HG03139 (cell line): ENCODE measurements around the gene PIK3AP1.

ENCODE experiments used
- ATAC-seq: cut with Tn5 transposase; IDR thresholded peaks from one replicate; pipeline ENCODE4 v1.9.1; 2021; ENCODE audit not compliant: unreplicated experiment

PIK3AP1 gene

GRCh38 chr10:96675846-96676245, 44.5 kb downstream of the PIK3AP1 start:
- no peak for ATAC-seq

GRCh38 chr10:96673318-96674099, 46.8 kb downstream of the PIK3AP1 start:
- ATAC-seq: peak; percentile 66

GRCh38 chr10:96672481-96673175, 47.7 kb downstream of the PIK3AP1 start:
- no peak for ATAC-seq

- ATAC-seq: no peak
Observed at GRCh38 chr10:96671211-96671890, 49.0 kb downstream of the PIK3AP1 start.

DNA sequence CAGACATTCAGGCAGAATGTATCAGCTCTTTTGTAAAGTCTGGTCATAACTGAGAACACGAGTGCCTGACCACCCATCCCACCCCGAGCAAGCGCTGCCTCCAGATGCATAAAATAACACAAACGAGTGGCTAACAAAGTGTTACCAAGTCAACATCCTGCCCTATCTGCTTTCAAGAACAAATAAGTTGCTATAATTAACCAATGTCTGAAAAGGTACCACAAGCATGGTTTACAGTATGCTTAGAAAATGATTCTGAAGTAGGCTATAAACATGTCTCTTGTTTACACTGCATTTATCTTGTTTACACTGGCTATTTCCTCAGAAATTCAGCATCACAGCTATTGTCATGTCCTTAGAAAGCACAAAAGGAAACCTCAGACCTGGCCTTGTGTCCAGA, 49.5 kb downstream of the PIK3AP1 start:
- no peak for ATAC-seq

- ATAC-seq: no peak
Observed at GRCh38 chr10:96667401-96667800, 52.9 kb downstream of the PIK3AP1 start.

DNA sequence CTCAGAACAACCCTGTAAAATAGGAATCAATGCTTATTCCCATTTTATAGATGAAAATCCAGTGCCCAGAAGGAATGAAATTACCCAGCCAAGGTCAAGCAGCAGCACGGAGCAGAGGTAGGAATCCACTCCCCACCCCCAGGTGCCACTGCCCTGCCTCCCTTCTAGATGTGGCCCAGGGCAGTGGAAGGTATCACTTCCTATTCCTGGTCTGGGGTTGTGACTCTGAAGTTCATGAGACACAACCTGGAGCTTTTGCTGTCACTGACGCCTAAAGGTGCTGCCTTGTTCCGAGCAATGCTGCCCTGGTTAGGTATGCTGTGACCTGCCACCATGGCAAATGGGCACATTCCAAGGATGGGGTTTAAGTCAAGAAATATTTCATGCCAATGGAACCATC, 53.6 kb downstream of the PIK3AP1 start:
- ATAC-seq: no peak

DNA sequence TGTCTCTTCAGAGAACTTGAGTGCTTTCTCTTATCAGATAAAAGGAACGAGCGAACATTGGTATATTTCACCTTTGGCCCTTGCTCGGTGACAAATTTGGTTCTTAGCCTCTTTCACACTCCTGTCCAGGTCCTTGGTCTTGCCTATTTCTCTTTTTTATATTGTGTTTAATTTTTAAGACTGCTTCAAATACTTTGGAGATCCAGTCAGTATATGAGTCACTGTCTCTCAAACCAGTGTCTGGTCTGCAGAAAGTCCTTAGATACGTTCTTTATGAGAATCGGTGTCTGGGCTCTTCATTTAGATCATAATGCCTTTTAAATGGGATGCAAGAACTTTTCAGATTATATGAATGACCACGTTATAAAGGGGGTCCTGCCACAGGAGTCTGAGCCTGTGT, 55.0 kb downstream of the PIK3AP1 start:
- no peak for ATAC-seq

DNA sequence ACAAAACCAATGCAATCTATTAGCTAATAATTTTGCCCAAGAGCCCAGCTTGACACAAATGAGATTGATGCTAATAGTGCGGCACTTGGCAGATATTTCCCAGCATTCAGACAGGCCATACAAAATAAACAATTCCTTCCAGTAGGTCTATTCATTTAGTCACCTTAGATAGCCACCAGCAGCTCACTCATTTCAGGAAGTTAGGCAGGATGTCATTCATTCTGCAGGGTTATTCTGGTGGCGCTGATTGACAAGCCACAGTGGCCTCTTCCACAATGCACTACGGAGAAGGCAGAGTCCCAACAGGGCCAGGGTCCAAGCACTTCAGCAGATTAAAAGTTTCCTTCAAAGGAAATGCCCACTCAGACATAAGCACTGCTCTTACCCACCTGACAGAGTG, 55.8 kb downstream of the PIK3AP1 start:
- no peak for ATAC-seq

- no peak for ATAC-seq
Observed at GRCh38 chr10:96663797-96664196, 56.5 kb downstream of the PIK3AP1 start.

DNA sequence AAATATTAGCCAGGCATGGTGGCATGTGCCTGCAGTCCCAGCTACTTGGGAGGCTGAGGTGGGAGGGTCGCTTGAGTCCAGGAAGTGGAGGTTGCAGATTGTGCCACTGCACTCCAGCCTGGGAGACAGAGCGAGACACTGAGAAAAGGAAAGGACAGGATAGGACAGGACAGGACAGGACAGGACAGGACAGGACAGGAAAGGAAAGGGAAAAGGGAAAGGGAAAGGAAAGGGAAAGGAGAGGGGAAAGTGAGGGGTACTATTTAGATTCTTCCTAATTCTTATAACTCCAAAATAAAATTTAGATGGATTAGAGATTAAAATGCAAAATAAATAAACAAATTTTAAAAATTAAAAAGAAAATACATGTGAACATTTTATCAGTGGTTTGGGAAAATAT, 58.7 kb downstream of the PIK3AP1 start:
- ATAC-seq: no peak

GRCh38 chr10:96660297-96660696, 60.0 kb downstream of the PIK3AP1 start:
- no peak for ATAC-seq

- ATAC-seq: no peak
Observed at GRCh38 chr10:96658844-96659243, 61.5 kb downstream of the PIK3AP1 start.

- ATAC-seq: no peak
Observed at GRCh38 chr10:96657385-96657784, 62.9 kb downstream of the PIK3AP1 start.

DNA sequence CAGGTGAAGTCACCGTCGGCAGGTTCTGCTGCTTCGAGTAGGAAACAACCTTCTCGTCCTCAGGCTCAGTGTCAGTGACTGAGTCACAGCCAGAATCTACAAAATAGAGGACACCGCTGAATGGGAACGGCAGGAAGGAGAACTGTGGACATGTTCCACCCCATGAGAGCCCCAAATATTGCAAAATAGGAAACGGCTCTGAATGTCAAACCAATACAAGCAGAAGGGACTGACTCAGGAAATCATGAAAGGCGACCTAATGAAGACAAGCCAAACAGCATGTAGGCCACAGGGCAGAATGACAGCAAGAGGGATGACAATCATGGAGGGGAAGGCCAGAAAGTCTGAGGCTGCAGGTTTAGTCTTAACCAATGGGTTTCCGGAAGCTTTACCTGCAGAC, 63.5 kb downstream of the PIK3AP1 start:
- no peak for ATAC-seq

- no peak for ATAC-seq
Observed at GRCh38 chr10:96656198-96656577, 64.1 kb downstream of the PIK3AP1 start.

DNA sequence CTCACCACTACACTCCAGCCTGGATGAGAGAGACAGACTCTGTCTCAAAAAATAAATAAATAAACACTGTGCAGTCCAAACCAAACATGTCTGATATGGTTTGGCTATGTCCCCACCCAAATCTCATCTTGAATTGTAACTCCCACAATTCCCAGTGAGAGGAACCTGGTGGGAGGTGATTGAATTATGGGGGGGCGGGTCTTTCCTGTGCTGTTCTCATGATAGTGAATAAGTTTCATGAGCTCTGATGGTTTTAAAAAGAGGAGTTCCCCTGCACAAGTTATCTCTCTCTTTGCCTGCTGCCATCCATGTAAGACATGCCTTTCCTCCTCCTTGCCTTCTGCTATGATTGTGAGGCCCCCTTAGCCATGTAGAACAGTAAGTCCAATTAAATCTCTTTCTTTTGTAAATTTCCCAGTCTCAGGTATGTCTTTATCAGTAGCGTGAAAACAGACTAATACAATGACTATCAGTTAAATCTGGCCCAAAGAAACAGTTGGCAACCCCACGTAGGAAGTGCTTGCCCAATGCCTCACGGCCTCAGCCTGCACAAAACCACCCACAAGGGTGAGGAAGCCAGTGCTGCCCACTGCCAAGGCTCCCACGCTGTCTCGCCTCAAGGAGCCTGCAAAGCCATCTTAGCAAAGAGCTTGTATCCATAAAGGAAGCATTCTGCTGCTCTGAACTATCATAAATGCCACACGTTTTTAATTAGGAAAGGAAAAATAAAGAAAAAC, 64.7 kb downstream of the PIK3AP1 start:
- ATAC-seq: no peak

DNA sequence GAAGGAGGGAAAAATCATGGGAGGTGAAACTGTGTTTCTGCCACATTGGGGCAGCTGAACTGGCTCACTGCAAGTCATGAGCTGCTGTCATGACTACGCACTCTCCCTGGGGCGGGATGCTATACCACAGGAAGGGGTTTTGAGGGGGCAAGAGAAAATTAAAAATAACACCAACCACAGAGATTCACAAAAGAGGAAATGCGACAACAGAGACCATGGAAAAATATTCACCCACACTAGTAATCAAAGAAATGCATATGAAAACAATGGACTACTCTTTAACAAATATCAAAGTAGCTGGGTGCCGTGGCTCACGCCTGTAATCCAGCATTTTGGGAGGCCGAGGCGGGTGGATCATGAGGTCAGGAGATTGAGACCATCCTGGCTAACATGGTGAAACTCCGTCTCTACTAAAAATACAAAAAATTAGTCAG, 68.3 kb downstream of the PIK3AP1 start:
- peak; percentile 77 for ATAC-seq

DNA sequence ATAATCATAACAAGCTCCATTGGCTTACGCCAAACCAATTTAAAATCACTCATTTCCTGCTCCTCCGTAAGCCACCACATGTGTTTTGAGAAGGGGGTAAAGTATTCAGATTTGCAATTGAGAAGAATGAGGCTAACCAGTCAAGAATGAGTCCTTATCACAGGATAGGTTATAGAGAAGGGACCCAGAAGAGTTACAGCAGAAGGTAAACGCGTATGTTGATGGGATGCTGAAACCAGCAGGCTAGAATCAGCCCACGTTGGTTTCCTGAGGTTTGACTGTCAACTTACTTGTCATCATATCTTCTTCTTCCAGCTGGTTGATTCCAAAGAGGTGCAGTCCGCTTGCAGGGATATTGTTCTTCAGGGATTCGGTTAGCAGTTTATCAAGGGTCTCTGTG, 69.4 kb downstream of the PIK3AP1 start:
- ATAC-seq: no peak

GRCh38 chr10:96648297-96648696, 72.0 kb downstream of the PIK3AP1 start:
- no peak for ATAC-seq

DNA sequence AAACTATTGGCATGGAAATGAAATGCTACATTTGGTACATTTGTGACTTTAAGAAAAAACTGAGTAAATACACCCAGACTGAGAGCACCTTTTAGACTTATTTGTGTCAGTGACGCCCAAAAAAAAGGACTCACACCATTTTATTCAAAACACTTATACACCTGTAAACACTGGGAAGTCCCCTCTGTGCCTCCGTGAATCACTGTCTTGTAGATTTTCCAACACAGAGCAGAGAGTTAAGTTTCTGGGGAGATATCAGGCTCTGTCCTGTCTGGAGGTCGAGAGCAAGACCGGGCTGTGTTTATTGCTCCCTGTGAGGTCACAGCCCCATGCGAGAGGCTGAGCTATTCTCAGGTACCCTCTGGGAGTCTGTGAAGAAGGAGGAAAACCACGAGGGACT, 72.8 kb downstream of the PIK3AP1 start:
- no peak for ATAC-seq
